ENCODE results near the gene MYO1G. TPM values are rescaled to one million over a fixed set of nuclear protein-coding genes. Genes with fewer than 3 reads are reported as not detected.
A peak's percentile ranks its signal among the peaks of the same experiment; 100 is the strongest.

The MYO1G gene
- polyA plus RNA-seq, 6 donors from 2014 or later = 83.1 to 151 (median 99.6) TPM

DNA sequence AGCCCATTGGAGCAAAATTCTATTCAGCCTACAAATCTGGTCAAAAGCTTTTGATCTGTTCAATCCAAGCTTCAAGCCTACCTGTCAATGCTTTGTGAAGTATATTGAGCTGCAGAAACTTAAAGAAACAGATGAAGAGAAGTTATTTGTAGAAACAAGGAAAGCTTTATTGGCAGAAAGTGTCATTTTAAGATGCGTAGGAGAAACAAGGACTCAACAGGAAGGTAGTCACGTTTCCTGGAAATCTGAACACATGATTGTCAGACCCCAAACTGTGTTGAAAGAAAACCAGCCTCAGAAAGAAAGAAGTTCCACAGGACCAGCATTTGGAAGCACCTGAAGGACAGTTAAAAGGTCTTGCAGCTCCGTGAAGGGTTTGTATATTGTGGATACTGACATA lies 58.7 kb downstream of the MYO1G start:
- Mint-ChIP-seq H3K27ac (peak overlapping the region in 2 of 6 donors; percentile 21 to 56), H3K4me1 (peaks cover 2 to 9% (median 8%) of the 10 kb centered on the region in 3 donors)

DNA sequence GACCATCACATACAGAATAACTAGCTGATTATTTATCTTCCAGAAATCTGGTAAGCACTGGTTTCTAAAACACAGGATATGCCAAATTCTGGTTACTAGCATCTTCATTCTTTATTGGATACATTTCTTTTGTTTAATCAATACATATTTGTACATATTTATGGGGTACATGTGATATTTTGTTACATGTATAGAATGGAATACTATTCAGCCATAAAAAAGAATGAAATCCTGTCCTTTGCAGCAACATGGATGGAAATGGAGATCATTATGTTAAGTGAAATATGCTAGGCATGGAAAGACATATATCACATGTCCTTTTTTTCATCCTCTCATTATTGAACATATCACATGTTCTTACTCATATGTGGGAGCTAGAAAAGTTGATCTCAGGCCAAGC lies 60.8 kb downstream of the MYO1G start:
- Mint-ChIP-seq H3K27me3 (peaks cover 0 to 8% (median 5%) of the 10 kb centered on the region in 3 donors), H3K36me3 (no peaks in the 10 kb centered on the region), H3K9me3 (no peaks in the 10 kb centered on the region), H3K4me3 (no peak overlapping the region), H3K4me1 (peaks cover 4 to 11% (median 11%) of the 10 kb centered on the region in 3 donors), H3K27ac (peak overlapping the region in 2 of 6 donors; percentile 21 to 65)
- DNase-seq (no peak), ATAC-seq (ENCODE audit: low read depth in 2 of 2) (no peak)

More for the DNA sequence above, 58.7 kb downstream of the MYO1G start:
- ATAC-seq (ENCODE audit: low read depth in 2 of 2) (no peak), DNase-seq (no peak)
- Mint-ChIP-seq H3K9me3 (no peaks in the 10 kb centered on the region), H3K27me3 (peaks cover 0 to 8% (median 5%) of the 10 kb centered on the region in 3 donors), H3K4me3 (no peak overlapping the region), H3K36me3 (no peaks in the 10 kb centered on the region)

DNA sequence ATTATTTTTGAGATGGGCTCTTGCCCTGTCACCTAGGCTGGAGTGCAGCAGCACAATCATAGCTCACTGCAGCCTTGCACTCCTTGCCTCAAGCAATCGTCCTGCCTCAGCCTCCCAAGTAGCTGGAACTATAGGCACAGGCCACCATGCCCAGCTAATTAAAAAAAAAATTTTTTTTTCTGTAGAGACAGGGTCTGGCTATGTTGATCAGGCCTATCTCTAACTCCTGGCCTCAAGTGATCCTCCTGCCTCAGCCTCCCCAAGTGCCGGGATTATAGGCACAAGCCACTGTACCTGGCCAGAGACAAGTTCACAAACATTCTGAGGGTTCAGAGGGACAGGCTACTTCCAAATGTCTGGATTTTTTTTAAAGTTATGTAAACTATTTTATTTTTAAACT lies 61.4 kb downstream of the MYO1G start:
- H3K9me3 Mint-ChIP-seq = no peaks in the 10 kb centered on the region

DNA sequence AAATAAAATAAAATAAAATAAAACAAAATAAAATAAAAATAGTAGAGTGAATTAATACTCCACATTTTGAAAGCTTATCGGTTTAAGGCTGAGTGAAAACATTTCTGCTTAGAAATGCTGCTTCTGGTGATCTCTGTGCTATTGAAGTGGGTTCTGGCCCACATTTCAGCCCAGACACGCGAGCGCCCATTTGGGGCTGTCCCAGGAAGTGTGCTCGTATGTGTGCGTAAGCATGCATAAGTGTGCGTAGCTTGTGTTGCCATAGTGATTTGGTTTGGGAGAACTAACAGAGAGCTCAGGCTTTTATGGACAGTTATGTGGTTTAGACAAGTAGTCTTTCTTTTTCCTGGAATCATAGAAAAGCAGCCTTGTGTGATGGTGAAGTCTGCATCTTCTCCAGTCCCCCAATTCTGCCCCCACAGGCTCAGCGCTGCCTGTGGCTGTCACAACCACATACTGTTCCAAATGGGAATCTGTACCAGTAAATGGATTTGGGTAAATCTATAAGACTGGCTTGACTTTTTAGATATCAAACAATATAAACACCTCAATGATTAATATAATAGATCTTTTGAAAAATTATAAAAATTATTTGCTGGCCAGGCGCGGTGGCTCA lies 63.7 kb downstream of the MYO1G start:
- H3K27me3 Mint-ChIP-seq = peaks cover 0 to 8% (median 5%) of the 10 kb centered on the region in 3 donors
- H3K27ac Mint-ChIP-seq = peak overlapping the region; percentile 32 to 96 (median 93)
- H3K9me3 Mint-ChIP-seq = no peaks in the 10 kb centered on the region
- peak overlapping the region in 4 of 8 donors; percentile 8 to 56 (median 40) for H3K4me3 Mint-ChIP-seq
- ATAC-seq (ENCODE audit: low read depth in 2 of 2) = peak; percentile 98
- peak; percentile 80 for DNase-seq
- no peaks in the 10 kb centered on the region for H3K36me3 Mint-ChIP-seq
- peaks cover 4 to 7% (median 6%) of the 10 kb centered on the region in 3 donors for H3K4me1 Mint-ChIP-seq

More for the DNA sequence above, 61.4 kb downstream of the MYO1G start:
- ATAC-seq (ENCODE audit: low read depth in 2 of 2) = no peak
- Mint-ChIP-seq H3K27me3 (peaks cover 0 to 8% (median 5%) of the 10 kb centered on the region in 3 donors), H3K4me3 (no peak overlapping the region), H3K36me3 (no peaks in the 10 kb centered on the region), H3K4me1 (peaks cover 4 to 11% (median 11%) of the 10 kb centered on the region in 3 donors), H3K27ac (peak overlapping the region in 1 of 6 donors; percentile 93)
- no peak for DNase-seq

DNA sequence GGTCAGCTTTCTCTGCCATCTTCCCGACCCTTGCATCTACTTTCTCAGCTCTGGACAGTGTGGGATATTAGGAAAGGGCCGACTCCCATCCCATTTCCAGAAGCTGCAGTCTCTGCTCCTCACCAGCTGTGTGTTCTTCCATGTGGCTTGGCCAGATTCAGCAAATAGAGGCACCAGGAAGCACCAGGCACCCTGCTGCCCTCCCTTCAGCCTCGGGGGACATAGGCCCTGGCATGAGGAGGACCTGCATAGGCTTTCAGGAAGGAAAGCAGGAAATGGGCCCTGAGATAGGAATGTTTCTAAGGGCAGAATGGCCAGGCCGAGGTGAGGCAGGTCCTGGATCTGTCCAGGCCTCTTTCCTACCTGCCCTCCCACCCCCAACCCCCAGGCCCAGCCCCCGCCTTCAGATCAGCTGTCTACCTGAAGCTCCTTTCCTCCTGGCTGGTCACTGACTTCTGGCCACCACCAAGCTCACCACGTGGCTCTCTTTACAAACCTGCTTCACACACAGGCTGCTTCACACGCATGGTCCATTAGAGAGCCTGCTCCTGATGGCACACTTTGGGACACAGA lies 66.0 kb downstream of the MYO1G start:
- no peak for DNase-seq
- Mint-ChIP-seq H3K27me3 (peaks cover 0 to 6% (median 0%) of the 10 kb centered on the region in 3 donors), H3K27ac (peak overlapping the region in 5 of 6 donors; percentile 23 to 93 (median 56)), H3K36me3 (no peaks in the 10 kb centered on the region), H3K4me1 (peaks cover 6 to 8% (median 7%) of the 10 kb centered on the region in 3 donors), H3K9me3 (peaks cover 0 to 1% (median 0%) of the 10 kb centered on the region in 7 donors), H3K4me3 (no peak overlapping the region)
- no peak for ATAC-seq (ENCODE audit: low read depth in 2 of 2)

Other genes starting within 250 kb of the MYO1G start
- 10 to 100 TPM in 5 of 6 donors, 1 to 10 TPM in 1; 5.8 to 22.8 (median 13.4) TPM for gene ZMIZ2, start 230.2 kb downstream of the MYO1G start, polyA plus RNA-seq (ENCODE audit: low read depth in 6 of 6)
- 1,000 to 10,000 TPM; 2,925 to 4,431 (median 4,097) TPM for gene PPIA, start 182.3 kb downstream of the MYO1G start, polyA plus RNA-seq (ENCODE audit: low read depth in 6 of 6)
- 100 to 1,000 TPM; 128 to 168 (median 145) TPM for gene H2AZ2, start 130.9 kb downstream of the MYO1G start, polyA plus RNA-seq (ENCODE audit: low read depth in 6 of 6)
- gene PURB, start 93.5 kb downstream of the MYO1G start, polyA plus RNA-seq (ENCODE audit: low read depth in 6 of 6) = 1 to 10 TPM; 2.9 to 4.5 (median 3.5) TPM
- 100 to 1,000 TPM in 2 of 6 donors, 10 to 100 TPM in 4; 69.3 to 136 (median 77.3) TPM for gene CCM2, start 21.2 kb upstream of the MYO1G start, polyA plus RNA-seq (ENCODE audit: low read depth in 6 of 6)
- not detected for gene NACAD, start 110.0 kb upstream of the MYO1G start, polyA plus RNA-seq (ENCODE audit: low read depth in 6 of 6)
- 10 to 100 TPM; 26.5 to 49.9 (median 40.6) TPM for gene TBRG4, start 132.7 kb upstream of the MYO1G start, polyA plus RNA-seq (ENCODE audit: low read depth in 6 of 6)
- not detected for gene RAMP3, start 178.8 kb upstream of the MYO1G start, polyA plus RNA-seq (ENCODE audit: low read depth in 6 of 6)

Data from naive B cell (primary cell).